GM12878 (cell line): ENCODE results near the gene MYRF. TPM values are rescaled to one million over a fixed set of nuclear protein-coding genes. Genes with fewer than 3 reads are reported as not detected.
A peak's percentile ranks its signal among the peaks of the same experiment; 100 is the strongest.

Experiments used
- BCL11A ChIP-seq: IDR thresholded peaks from 2 replicates; pipeline ENCODE4 v1.6.1; 2011; ENCODE audit warnings: low read depth, low read length
- BMI1 ChIP-seq: fragments of 450-650 bp; IDR thresholded peaks from 2 replicates; pipeline ENCODE4 v1.6.1; 2016; ENCODE audit warnings: mild to moderate bottlenecking, moderate library complexity, borderline replicate concordance
- CEBPB ChIP-seq, 2 experiments: fragments of 150-350 bp in 1 of 2; IDR thresholded peaks; 2 replicates each; pipeline ENCODE4 v1.6.1; 2012 to 2014; ENCODE audit warnings: low read depth in 2 of 2, low read length in 2 of 2, borderline replicate concordance in 1 of 2, inconsistent platforms in 1 of 2
- CREM ChIP-seq: IDR thresholded peaks from 2 replicates; pipeline ENCODE4 v1.6.1; 2014; ENCODE audit warnings: antibody characterized with exemption, low read depth
- EP300 ChIP-seq, 2 experiments: fragments of 150-350 bp in 1 of 2; IDR thresholded peaks; 2 replicates each; pipeline ENCODE4 v1.6.1; 2011 to 2012; ENCODE audit warnings: low read depth in 2 of 2, low read length in 2 of 2, borderline replicate concordance in 1 of 2, improper control_type of control experiment in 1 of 2, inconsistent platforms in 1 of 2; ENCODE audit not compliant: control insufficient read depth in 1 of 2
- GATAD2B ChIP-seq: fragments of 450-650 bp; conservative IDR thresholded peaks from 2 replicates; pipeline ENCODE4 v1.6.1; 2017; ENCODE audit warnings: low read depth, mild to moderate bottlenecking, moderate library complexity
- MEF2A ChIP-seq: IDR thresholded peaks from 2 replicates; pipeline ENCODE4 v1.6.1; 2011; ENCODE audit warnings: low read depth, mild to moderate bottlenecking, low read length, moderate library complexity; ENCODE audit not compliant: insufficient read depth
- RB1 ChIP-seq: fragments of 450-650 bp; formaldehyde crosslinking; IDR thresholded peaks from 2 replicates; pipeline ENCODE4 v1.6.1; 2017; ENCODE audit warnings: mild to moderate bottlenecking, borderline replicate concordance
- RUNX3 ChIP-seq: IDR thresholded peaks from 2 replicates; pipeline ENCODE4 v1.6.1; 2012; ENCODE audit warnings: low read length, inconsistent platforms
- SMAD5 ChIP-seq: IDR thresholded peaks from 2 replicates; pipeline ENCODE4 v1.6.1; 2016; ENCODE audit warnings: antibody characterized with exemption, low read depth
- SP1 ChIP-seq: IDR thresholded peaks from one replicate; pipeline ENCODE4 v1.6.1; 2011; ENCODE audit warnings: low read depth, low read length
- SUPT20H ChIP-seq: IDR thresholded peaks from 2 replicates; pipeline ENCODE4 v1.6.1; 2011; ENCODE audit warnings: low read depth, mild to moderate bottlenecking, low read length, moderate library complexity, borderline replicate concordance; ENCODE audit not compliant: control insufficient read depth
- TARDBP ChIP-seq: IDR thresholded peaks from 2 replicates; pipeline ENCODE4 v1.6.1; 2016; ENCODE audit warnings: borderline replicate concordance
- TCF7 ChIP-seq: IDR thresholded peaks from 2 replicates; pipeline ENCODE4 v1.6.1; 2014; ENCODE audit warnings: antibody characterized with exemption, borderline replicate concordance
- polyA plus RNA-seq, 11 experiments: library from polyadenylated mRNA; depleted of rRNA in 4 of 11; unstranded in 6 of 11; stranded (reverse) in 5 of 11; fragments of >200 nt; fragmentation: Nextera tagmentation in 4 of 11; fragmentation: Illumina TruSeq in 1 of 11; extraction: Ambion mirVana in 4 of 11; extraction: Trizol in 1 of 11; gene quantifications; 1 replicate in 1 of 11; 2 replicates in 10 of 11; pipeline versions ENCODE4 v1.2.1 to v1.2.3, GENCODE V29; 2011 to 2016; ENCODE audit warnings: inconsistent platforms in 2 of 11, missing spikeins in 2 of 11, low read depth in 1 of 11
- total RNA-seq, 4 experiments: library from RNA; depleted of rRNA in 3 of 4; stranded (reverse); fragments of >200 nt in 3 of 4; fragmentation: Illumina TruSeq in 1 of 4; extraction: Trizol in 1 of 4; gene quantifications; 2 replicates each; pipeline versions ENCODE4 v1.2.1 to v1.2.3, GENCODE V29; 2013 to 2021
- TF ChIP-seq, protein P1 (sequence below): fragments of 450-650 bp; IDR thresholded peaks from 2 replicates; pipeline ENCODE4 v1.6.1; 2017; ENCODE audit warnings: mild to moderate bottlenecking, low read depth, inconsistent platforms; ENCODE audit not compliant: poor library complexity, severe bottlenecking

The MYRF gene
- total and polyA plus RNA-seq, 10 of the 15 experiments (the other 5 are each of a cell fraction or from before 2014, with no cell fraction given) = 0.27 to 15.6 (median 0.89) TPM

DNA sequence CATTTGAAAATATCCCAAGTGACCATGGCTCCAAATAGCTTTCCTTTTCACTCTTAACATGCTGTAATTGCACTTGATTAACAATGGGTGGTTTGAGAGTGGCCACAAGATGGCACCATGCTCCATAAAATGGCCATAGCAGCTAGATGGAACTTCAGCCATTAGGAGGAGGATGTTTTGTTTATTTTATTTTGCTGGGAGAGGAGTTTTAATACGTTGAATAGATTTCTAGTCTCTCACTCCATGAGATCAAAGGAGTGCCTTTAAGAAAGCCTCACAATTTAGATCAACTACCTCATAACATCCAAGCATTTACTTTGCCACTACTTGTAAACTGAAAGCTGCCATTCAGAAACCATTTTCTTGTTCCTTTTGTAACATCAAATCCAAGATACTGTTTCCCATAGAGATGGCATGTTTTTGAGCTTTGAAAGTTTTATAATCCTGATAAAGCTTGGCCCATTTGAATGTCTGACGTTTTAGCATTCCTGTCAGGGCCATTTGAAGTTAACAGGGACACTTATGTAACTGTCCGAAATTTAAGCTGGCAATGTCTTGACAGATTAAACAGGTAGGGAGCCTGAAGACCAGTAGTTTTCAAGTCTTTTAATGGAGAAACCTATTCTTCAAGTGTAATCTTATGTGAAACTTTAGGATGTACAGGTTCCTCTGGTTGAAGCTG, 45.0 kb downstream of the MYRF start (continued):
- TF ChIP-seq TARDBP (no peak), SUPT20H (no peak), RB1 (no peak), BMI1 (no peak), EP300 (IDR thresholded peaks at IDR 0.05; ENCODE audit: borderline replicate concordance in 1 of 2, control insufficient read depth in 1 of 2, low read depth in 2 of 2, low read length in 2 of 2) (no peak), BCL11A (no peak), GATAD2B (no peak), TCF7 (no peak), RUNX3 (peak; percentile 38; the same call in 1 of the 2 replicates), CEBPB (IDR thresholded peaks at IDR 0.05; ENCODE audit: borderline replicate concordance in 1 of 2, low read depth in 2 of 2, low read length in 2 of 2) (no peak), SMAD5 (no peak), CREM (no peak), MEF2A (no peak), SP1 (no peak)
- TF ChIP-seq, protein P1, sequence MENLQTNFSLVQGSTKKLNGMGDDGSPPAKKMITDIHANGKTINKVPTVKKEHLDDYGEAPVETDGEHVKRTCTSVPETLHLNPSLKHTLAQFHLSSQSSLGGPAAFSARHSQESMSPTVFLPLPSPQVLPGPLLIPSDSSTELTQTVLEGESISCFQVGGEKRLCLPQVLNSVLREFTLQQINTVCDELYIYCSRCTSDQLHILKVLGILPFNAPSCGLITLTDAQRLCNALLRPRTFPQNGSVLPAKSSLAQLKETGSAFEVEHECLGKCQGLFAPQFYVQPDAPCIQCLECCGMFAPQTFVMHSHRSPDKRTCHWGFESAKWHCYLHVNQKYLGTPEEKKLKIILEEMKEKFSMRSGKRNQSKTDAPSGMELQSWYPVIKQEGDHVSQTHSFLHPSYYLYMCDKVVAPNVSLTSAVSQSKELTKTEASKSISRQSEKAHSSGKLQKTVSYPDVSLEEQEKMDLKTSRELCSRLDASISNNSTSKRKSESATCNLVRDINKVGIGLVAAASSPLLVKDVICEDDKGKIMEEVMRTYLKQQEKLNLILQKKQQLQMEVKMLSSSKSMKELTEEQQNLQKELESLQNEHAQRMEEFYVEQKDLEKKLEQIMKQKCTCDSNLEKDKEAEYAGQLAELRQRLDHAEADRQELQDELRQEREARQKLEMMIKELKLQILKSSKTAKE = peak; percentile 46
